Liver (tissue), 3 donors: ENCODE data around the gene CNRIP1.
"Not testable (repeated sequence)": the region's sequence is repeated elsewhere in the genome, so short reads cannot be mapped to it uniquely, and the experiment has no call there.

Experiments
- CTCF ChIP-seq: fragments of 150-350 bp; IDR thresholded peaks from 2 replicates; pipeline ENCODE4 v1.5.1; 2017; ENCODE audit warnings: improper control_type of control experiment, low read depth, low read length; ENCODE audit not compliant: missing input control
- EGR1 ChIP-seq, 2 donors: IDR thresholded peaks; 2 replicates each; pipeline ENCODE4 v1.6.1; 2016 to 2018; ENCODE audit warnings: antibody characterized with exemption in 2 of 2, low read depth in 2 of 2
- FOXA1 ChIP-seq: IDR thresholded peaks from 2 replicates; pipeline ENCODE4 v1.6.1; 2016; ENCODE audit warnings: antibody characterized with exemption
- FOXA2 ChIP-seq: IDR thresholded peaks from 2 replicates; pipeline ENCODE4 v1.6.1; 2016; ENCODE audit warnings: antibody characterized with exemption
- HNF4G ChIP-seq: IDR thresholded peaks from 2 replicates; pipeline ENCODE4 v1.6.1; 2016; ENCODE audit warnings: antibody characterized with exemption
- JUND ChIP-seq, 2 donors: IDR thresholded peaks; 2 replicates each; pipeline ENCODE4 v1.6.1; 2016; ENCODE audit warnings: antibody characterized with exemption in 2 of 2
- MAX ChIP-seq: IDR thresholded peaks from 2 replicates; pipeline ENCODE4 v1.6.1; 2016; ENCODE audit warnings: antibody characterized with exemption
- RAD21 ChIP-seq, 2 donors: IDR thresholded peaks; 2 replicates each; pipeline ENCODE4 v1.6.1; 2016; ENCODE audit warnings: antibody characterized with exemption in 2 of 2, mild to moderate bottlenecking in 2 of 2
- REST ChIP-seq: IDR thresholded peaks from 2 replicates; pipeline ENCODE4 v1.6.1; 2016; ENCODE audit warnings: antibody characterized with exemption, mild to moderate bottlenecking
- RXRA ChIP-seq, 2 donors: IDR thresholded peaks; 2 replicates each; pipeline ENCODE4 v1.6.1; 2017 to 2018; ENCODE audit warnings: antibody characterized with exemption in 2 of 2, mild to moderate bottlenecking in 1 of 2
- SP1 ChIP-seq: IDR thresholded peaks from 2 replicates; pipeline ENCODE4 v1.6.1; 2018; ENCODE audit warnings: antibody characterized with exemption, mild to moderate bottlenecking
- TAF1 ChIP-seq: conservative IDR thresholded peaks from 2 replicates; pipeline ENCODE4 v1.6.1; 2016; ENCODE audit warnings: antibody characterized with exemption, mild to moderate bottlenecking
- YY1 ChIP-seq: IDR thresholded peaks from 2 replicates; pipeline ENCODE4 v1.6.1; 2016; ENCODE audit warnings: antibody characterized with exemption, mild to moderate bottlenecking
- ZBTB33 ChIP-seq: IDR thresholded peaks from 2 replicates; pipeline ENCODE4 v1.6.1; 2016; ENCODE audit warnings: antibody characterized with exemption
- donor health status: healthy.
- donor health status: healthy.

- TF ChIP-seq ZBTB33; MAX; FOXA2; REST; RXRA (IDR thresholded peaks at IDR 0.05); JUND (IDR thresholded peaks at IDR 0.05); CTCF; TAF1; HNF4G; RAD21 (IDR thresholded peaks at IDR 0.05); YY1; FOXA1; SP1; EGR1 (IDR thresholded peaks at IDR 0.05; ENCODE audit: low read depth in 2 of 2): not testable (repeated sequence)
Observed at GRCh38 chr2:68349091-68349490, 29.3 kb upstream of the CNRIP1 start.
